Raji (cell line): ENCODE data around the gene SLC25A17.

ENCODE experiments used
- POLR2A ChIP-seq: IDR thresholded peaks from 2 replicates; pipeline ENCODE4 v1.6.1; 2011; ENCODE audit warnings: low read depth, low read length, control low read depth; ENCODE audit not compliant: insufficient read depth

Gene SLC25A17

DNA sequence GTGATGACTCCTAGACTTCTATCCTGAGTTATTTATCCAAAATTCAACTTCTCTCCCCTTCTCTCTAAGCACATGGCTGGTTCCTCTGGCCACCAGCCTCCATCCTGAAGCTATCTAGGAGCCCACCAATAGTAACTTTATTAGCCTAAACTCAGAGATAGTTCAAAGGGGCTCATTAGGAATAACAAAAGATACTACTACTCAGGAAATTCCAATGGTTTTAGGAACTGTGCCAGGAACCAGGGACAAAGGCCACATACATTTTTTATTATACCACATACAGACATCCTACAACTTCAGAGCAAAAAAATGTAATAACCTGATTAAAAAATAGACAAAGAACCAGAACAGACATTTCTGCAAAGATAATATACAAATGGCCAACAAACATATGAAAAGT, 27.9 kb downstream of the SLC25A17 start:
- no peak for TF ChIP-seq POLR2A

DNA sequence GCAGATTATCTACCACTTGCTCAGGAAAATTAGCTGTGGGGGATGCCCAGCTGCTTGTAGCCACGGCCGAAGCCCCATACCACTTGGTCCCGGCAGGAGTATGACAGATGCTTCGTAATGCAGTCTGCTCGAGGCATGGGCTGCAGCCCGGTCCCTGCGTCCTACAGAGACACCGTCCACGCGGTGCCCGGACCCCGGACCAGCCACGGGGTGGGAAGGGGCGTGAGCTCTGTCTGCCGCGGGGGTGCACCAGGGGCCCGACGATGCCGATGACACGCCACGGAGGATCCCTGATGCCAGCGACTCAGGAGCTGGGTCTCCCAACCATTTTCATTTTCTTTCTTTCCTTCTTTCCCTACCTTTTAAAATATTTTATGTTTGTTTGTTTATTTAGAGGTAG, 30.0 kb downstream of the SLC25A17 start:
- no peak for TF ChIP-seq POLR2A

DNA sequence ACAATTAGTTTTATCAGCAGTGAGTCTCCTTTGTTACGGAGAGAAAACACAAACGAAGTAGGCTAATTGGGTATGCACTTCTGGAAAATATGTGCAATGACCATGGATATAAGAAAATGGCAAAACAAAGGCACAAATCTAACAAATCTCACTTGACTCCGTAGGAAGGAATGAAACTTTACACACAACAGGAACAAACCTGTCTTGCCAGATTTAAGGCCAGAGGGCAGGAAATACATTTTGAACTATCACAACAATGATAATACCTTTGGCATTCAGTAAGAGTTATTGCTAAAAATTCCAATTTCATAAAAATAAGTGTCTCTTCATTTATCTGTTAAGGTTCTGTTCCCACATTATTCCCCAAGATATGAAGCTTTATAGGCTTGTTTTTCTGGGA, 36.6 kb downstream of the SLC25A17 start:
- no peak for TF ChIP-seq POLR2A

DNA sequence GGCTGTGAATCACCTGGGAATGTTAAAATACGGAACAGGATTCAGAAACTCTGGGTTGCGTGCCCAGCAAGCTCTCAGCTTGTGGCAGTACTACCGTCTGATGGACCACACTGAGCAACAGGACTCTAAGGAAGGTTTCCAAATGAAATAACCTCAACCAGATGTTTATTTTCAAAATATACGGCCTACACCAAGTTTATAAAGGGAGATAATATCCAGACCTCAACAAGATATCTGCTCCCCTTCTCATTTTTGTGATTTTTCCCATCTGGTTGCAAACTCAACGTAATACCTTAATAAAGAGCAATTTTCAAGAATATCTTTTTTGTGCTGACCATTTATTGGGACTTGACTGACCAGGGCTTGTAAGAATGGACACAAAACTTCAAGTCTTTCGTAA, 49.4 kb downstream of the SLC25A17 start:
- TF ChIP-seq POLR2A = no peak

DNA sequence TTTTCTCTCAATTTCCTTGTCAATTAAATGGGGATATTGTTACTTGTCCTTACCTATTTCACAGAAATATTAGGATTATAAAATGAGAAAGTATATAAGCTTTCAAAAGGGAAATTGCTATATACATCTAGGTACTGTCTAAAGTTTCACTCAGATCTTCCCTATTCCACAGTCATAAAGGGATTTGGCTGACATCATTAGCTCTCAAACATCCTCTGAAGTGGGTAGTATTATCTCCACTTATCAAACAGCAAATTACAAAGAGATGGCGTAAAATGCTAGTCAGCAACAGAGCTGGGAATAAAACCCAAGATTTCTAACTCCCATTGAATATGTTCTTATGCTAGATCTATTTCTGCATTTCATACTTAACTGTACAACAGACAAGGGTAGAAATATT, 50.9 kb downstream of the SLC25A17 start:
- no peak for TF ChIP-seq POLR2A

DNA sequence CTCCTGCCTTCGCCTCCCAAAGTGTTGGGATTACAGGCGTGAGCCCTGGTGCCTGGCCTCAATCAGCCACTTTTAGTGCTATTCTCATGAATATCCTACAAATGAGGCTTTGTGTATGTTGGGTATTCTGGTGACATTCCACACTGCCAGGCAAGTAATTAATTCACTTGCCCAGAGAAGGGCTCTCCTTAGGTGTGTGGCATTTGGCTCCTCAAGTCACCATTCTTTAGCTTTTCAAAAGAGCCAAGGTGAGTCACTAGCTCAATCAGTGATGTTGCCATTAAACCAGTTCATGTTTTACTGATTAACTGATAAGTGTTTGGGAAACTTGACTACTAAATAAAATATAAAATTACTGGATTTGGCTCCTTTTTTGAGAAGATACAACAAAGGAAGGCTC, 52.2 kb downstream of the SLC25A17 start:
- no peak for TF ChIP-seq POLR2A

DNA sequence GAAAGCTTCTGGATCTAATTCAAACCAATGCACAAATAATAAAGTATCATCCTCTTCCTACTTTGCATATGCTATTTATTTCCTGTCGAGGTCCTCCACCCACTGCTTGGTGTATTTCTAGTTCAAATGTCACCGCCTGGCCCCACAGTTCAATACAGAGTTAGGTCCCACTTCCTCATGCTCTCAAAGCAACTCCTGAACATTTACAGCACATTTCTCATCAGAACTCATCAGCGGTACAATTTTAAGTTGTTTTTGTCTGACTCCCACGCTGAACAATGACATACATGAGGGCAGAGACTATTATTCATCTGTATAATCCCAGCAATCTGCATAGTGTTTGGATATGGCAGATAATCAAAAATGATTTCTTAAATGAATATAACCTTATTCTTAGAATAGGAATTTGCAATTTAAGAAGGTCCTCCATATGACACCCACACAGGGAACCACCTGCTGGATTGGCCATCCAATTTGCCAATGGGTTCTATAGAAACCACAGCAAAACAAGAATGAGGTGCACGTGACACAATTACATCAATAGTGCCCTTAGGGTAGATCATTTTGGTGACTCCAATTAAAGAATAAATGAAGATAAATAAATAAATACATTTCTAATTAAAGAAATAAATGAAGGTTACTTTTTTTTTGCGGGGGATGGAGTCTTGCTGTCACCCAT, 54.2 kb downstream of the SLC25A17 start:
- no peak for TF ChIP-seq POLR2A

DNA sequence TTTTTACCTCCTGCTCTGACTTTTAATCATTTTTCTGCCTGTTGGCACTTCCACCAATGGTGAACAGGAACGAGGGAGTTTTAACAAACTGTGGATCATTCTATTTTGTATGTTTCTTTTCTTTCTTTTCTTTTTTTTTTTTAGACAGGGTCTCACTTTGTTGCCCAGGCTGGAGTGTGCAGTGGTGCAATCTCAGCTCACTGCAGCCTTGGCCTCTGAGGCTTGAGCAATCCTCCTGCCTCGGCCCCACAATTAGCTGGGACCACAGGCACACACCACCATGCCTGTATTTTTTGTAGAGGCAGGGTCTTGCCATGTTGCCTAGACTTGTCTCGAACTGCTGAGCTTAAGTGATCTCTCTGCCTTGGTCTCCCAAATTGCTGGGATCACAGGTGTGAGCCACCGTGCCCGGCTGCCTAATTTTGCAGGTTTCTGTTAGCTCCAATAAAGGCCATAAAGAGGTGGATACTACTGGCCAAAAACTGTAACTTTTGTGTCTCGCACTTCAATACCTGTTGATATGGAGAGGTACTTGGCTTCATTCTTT, 59.8 kb downstream of the SLC25A17 start:
- TF ChIP-seq POLR2A = no peak

DNA sequence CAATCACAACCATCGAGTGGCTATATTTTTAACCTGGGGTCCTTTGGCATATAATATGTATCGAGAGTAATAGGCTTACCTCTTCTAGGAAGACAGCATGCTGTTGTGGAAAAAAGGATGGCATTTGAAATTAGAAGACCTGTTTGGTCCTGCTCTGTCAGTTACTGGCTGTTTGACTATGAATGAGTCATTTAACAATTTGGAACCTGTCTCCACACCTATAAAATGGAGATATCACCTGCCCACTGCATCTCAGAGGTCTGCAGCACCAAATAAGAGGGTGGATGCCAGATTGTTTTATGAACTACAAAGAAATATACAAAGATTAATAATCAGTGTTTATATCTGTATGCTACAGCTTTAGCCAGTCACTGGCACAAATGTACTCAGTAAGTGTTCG, 60.8 kb downstream of the SLC25A17 start:
- no peak for TF ChIP-seq POLR2A

DNA sequence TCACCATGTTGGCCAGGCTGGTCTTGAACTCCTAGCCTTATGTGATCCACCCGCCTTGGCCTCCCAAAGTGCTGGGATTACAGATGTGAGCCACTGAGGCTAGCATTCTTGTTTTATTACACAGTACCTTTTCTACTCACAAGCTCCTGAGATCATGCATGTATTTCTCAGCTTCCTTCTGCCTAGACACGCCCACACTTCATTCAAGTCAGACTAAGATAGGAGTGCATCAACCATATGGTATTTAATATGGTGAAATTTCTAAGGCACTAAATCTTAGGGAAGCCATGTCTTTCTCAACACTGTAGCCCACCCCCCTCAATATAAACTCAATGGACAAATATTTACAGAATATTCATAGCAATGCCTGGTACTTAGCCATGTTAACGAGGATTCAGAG, 62.1 kb downstream of the SLC25A17 start:
- no peak for TF ChIP-seq POLR2A

DNA sequence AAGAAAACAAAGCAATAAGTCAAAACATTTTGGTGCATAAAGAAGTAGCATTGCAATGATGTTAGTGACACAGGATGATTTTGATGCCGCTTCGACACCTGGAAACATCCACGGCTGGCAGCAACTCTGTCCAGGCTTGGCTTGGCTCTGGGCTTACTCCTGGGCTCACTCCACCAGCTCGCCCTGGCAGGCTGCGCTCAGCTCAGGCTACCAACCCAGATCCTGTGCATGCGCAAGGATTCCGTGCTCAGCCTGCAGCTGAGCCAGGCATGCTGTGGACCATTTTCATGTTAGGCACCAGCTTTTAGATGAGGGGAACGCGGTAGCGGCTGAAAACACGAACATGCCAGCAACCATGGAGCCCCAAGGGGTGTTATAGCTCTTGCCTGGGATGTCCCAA, 66.0 kb downstream of the SLC25A17 start:
- TF ChIP-seq POLR2A = no peak

DNA sequence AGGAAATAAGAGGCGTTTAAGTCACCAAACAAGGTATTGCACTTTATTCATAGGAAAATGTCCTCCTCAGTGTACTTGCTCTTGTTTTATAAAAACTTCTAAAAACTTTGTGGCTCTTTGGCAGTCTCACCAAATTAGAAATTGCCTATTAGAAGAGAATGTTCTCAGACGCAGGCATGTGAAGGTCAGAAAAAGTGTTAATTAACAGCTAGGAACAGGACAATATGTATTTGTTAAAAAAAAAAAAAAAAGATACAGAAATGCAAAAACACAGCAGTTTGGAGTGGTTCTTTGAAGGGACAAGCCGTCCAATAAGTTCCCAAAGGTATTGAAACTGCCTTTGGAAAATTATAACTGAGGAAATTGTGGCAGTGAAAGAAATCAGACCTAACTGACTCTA, 67.9 kb downstream of the SLC25A17 start:
- TF ChIP-seq POLR2A = no peak

DNA sequence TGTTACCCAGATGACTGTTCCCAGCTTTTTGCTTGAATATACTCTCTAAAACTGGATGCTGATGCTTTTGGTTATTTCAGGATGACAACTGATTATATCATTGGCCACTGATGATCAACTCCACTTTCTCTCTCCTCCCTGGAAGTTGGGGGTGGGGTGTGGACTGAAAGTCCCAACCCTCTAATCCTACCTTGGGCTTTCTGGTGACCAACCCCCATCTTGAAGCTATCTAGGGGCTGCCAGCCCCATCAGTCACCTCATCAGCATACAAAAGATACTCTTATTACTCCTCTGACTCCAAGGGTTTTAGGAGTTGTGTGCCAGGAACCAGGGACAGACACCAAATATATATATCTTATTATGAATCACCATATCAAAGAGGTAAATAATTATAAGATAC, 69.3 kb downstream of the SLC25A17 start:
- no peak for TF ChIP-seq POLR2A

DNA sequence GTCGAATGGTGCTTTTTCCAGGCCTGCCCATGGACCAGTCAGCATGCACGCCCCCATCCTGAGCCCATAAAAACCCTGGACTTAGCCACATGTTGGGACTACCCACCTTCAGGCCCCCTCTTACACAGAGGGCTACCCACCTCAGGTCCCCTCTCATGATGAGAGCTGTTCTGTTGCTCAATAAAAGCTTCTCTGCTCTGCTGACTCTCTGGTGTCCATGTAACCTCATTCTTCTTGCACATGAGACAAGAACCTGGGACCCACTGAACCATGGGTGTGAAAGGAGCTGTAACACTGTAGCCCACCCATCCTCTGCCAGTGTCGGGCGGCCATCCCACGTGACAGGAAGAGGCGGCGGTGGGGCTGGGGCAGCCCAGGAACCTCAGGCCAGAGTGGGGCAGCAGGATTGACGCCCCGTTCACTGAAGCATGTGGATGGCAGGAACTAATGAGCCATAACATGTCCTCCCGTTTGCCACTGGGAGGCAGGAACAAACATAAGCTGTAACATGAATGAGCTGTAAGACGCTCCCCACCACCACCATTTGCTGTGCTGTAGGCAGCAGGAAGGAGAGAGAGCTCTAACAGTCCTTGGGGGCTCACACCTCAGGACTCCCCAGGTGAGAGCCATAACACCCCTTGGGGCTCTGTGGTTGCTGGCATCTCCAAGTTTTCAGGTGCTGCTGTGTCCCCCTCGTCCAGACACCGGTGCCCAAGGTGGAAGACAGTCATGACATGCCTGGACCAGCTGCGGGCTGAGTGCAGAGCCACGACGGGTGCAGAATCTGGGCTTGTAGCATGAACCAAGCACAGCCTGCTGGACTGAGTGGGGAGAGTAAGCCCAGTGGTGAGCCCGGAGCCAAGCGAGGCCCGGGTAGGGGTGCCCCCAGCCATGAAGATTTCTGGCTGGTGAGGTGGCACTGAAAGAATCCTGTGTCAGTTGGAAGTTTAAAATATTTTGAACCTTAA, 70.5 kb downstream of the SLC25A17 start:
- TF ChIP-seq POLR2A = no peak

DNA sequence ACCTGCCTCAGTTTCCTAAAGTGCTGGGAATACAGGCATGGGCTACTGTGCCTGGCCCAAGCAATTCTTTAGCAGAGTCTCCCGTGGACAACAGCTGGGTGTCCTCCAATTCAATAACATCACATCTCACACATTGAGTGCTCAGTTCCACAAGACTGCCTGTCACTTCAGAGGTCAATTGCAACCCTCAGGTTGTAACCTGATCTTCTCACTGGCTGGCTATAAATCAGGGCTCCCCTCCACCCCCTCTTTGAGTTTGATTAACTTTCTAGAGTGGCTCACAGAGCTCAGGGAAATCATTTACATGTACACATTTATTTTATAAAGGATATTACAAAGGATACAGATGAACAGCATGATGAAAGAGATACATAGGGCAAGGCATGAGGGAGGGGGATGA, 71.8 kb downstream of the SLC25A17 start:
- TF ChIP-seq POLR2A = no peak
